DMS53 treated with DMSO at 0.1 percent for 48 hours (cell line): ENCODE data around the gene SPIRE2.
A peak's percentile ranks its signal among the peaks of the same experiment; 100 is the strongest.
"Not testable (repeated sequence)": the region's sequence is repeated elsewhere in the genome, so short reads cannot be mapped to it uniquely, and the experiment has no call there.

Experiments used
- DNase-seq: peaks from one replicate; lab custom pipeline; 2025; ENCODE audit not compliant: unreplicated experiment; lab: John Stamatoyannopoulos, UW

The SPIRE2 gene

GRCh38 chr16:89828199-89828869 lies at the start of gene SPIRE2:
Gene SPIRE2, plus strand, starts transcription at chr16:89828475. Its CDS starts 76 bp downstream, at chr16:89828551.
- peak; percentile 3 for DNase-seq

- no peak for DNase-seq
Measured at GRCh38 chr16:89779231-89779908, 48.9 kb upstream of the SPIRE2 start.

GRCh38 chr16:89779909-89780305 lies 48.4 kb upstream of the SPIRE2 start:
- DNase-seq: no peak

GRCh38 chr16:89782489-89782888 lies 45.8 kb upstream of the SPIRE2 start:
- DNase-seq: no peak

GRCh38 chr16:89783952-89784351 lies 44.3 kb upstream of the SPIRE2 start:
- not testable (repeated sequence) for DNase-seq

- no peak for DNase-seq
Measured at GRCh38 chr16:89784406-89784805, 43.9 kb upstream of the SPIRE2 start.

GRCh38 chr16:89785523-89786155 lies 42.6 kb upstream of the SPIRE2 start:
- no peak for DNase-seq

- no peak for DNase-seq
Measured at GRCh38 chr16:89786474-89787364, 41.6 kb upstream of the SPIRE2 start.

- no peak for DNase-seq
Measured at GRCh38 chr16:89787365-89787805, 40.9 kb upstream of the SPIRE2 start.

- DNase-seq: no peak
Measured at GRCh38 chr16:89791278-89791995, 36.8 kb upstream of the SPIRE2 start.

GRCh38 chr16:89793092-89793491 lies 35.2 kb upstream of the SPIRE2 start:
- not testable (repeated sequence) for DNase-seq

- DNase-seq: no peak
Measured at GRCh38 chr16:89793955-89794354, 34.3 kb upstream of the SPIRE2 start.

- no peak for DNase-seq
Measured at GRCh38 chr16:89795676-89796075, 32.6 kb upstream of the SPIRE2 start.

- DNase-seq: no peak
Measured at GRCh38 chr16:89796104-89796503, 32.2 kb upstream of the SPIRE2 start.

- DNase-seq: no peak
Measured at GRCh38 chr16:89798126-89798525, 30.1 kb upstream of the SPIRE2 start.

GRCh38 chr16:89798832-89799370 lies 29.4 kb upstream of the SPIRE2 start:
- DNase-seq: no peak

- DNase-seq: no peak
Measured at GRCh38 chr16:89801800-89802199, 26.5 kb upstream of the SPIRE2 start.

GRCh38 chr16:89805136-89805905 lies 23.0 kb upstream of the SPIRE2 start:
- no peak for DNase-seq

GRCh38 chr16:89806589-89807193 lies 21.6 kb upstream of the SPIRE2 start:
- DNase-seq: not testable (repeated sequence)
